GM19468 (cell line): ENCODE results near the gene SLIT3.

Experiments
- ATAC-seq: cut with Tn5 transposase; IDR thresholded peaks from one replicate; pipeline ENCODE4 v1.9.1; 2021; ENCODE audit warnings: mild to moderate bottlenecking, moderate library complexity, moderate number of reproducible peaks; ENCODE audit not compliant: unreplicated experiment; ENCODE audit errors: extremely low read depth

The SLIT3 gene

GRCh38 chr5:168886157-168886556 is 414.8 kb downstream of the SLIT3 start:
- ATAC-seq = no peak

GRCh38 chr5:168885324-168886120 is 415.4 kb downstream of the SLIT3 start:
- ATAC-seq = no peak

GRCh38 chr5:168883991-168884390 is 416.9 kb downstream of the SLIT3 start:
- ATAC-seq = no peak

GRCh38 chr5:168883281-168883741 is 417.6 kb downstream of the SLIT3 start:
- ATAC-seq = no peak

GRCh38 chr5:168882283-168882682 is 418.7 kb downstream of the SLIT3 start:
- ATAC-seq = no peak

- no peak for ATAC-seq
These were observed 419.4 kb downstream of the SLIT3 start for GRCh38 chr5:168881427-168882149.

- ATAC-seq = peak; percentile 92
These were observed 421.0 kb downstream of the SLIT3 start for GRCh38 chr5:168879929-168880328.

- peak; percentile 4 for ATAC-seq
These were observed 421.6 kb downstream of the SLIT3 start for GRCh38 chr5:168879331-168879730.

- ATAC-seq = no peak
These were observed 422.7 kb downstream of the SLIT3 start for GRCh38 chr5:168878135-168878745.

- no peak for ATAC-seq
These were observed 423.6 kb downstream of the SLIT3 start for GRCh38 chr5:168877132-168877892.

- no peak for ATAC-seq
These were observed 424.5 kb downstream of the SLIT3 start for GRCh38 chr5:168876419-168876818.

GRCh38 chr5:168875832-168876231 is 425.1 kb downstream of the SLIT3 start:
- ATAC-seq = no peak

GRCh38 chr5:168874713-168875380 is 426.1 kb downstream of the SLIT3 start:
- no peak for ATAC-seq

- no peak for ATAC-seq
These were observed 428.7 kb downstream of the SLIT3 start for GRCh38 chr5:168872246-168872645.

- ATAC-seq = no peak
These were observed 430.0 kb downstream of the SLIT3 start for GRCh38 chr5:168870910-168871309.

GRCh38 chr5:168869615-168870227 is 431.2 kb downstream of the SLIT3 start:
- no peak for ATAC-seq

- no peak for ATAC-seq
These were observed 433.7 kb downstream of the SLIT3 start for GRCh38 chr5:168867241-168867640.

GRCh38 chr5:168865968-168866367 is 435.0 kb downstream of the SLIT3 start:
- no peak for ATAC-seq

GRCh38 chr5:168863021-168863420 is 437.9 kb downstream of the SLIT3 start:
- ATAC-seq = no peak
